Measurements from ENCODE around the gene GLI3. TPM values are rescaled to one million over a fixed set of nuclear protein-coding genes. Genes with fewer than 3 reads are reported as not detected.

The GLI3 gene
- total RNA-seq, 1 donor from 2014 or later, result 32.0 TPM

- peak; percentile 14 for DNase-seq (ENCODE audit: low spot score)
- H4K20me1 ChIP-seq (ENCODE audit: low read depth), result peaks cover 90% of the 10 kb centered on the region
- Mint-ChIP-seq H3K36me3 (peaks cover 13% of the 10 kb centered on the region), H3K4me3 (peak overlapping the region; percentile 99), H3K27ac (peak overlapping the region; percentile 86), H3K9me3 (no peaks in the 10 kb centered on the region), H3K27me3 (ENCODE audit: insufficient read depth, low read depth) (no peaks in the 10 kb centered on the region), H3K4me1 (peaks cover 76% of the 10 kb centered on the region)
- H2AFZ ChIP-seq (replicated peaks), result no peak overlapping the region
- peak overlapping the region; percentile 86 for H3K4me2 ChIP-seq
- H3K27ac ChIP-seq, result peak overlapping the region; percentile 34
- peak overlapping the region; percentile 99 for H3K4me3 ChIP-seq
- no peaks in the 10 kb centered on the region for H3K9me3 ChIP-seq (ENCODE audit: low read depth)
- no peak for TF ChIP-seq EZH2phosphoT487 (IDR thresholded peaks at IDR 0.05)
- TF ChIP-seq EZH2 (IDR thresholded peaks at IDR 0.05), result no peak
- TF ChIP-seq, protein P1, sequence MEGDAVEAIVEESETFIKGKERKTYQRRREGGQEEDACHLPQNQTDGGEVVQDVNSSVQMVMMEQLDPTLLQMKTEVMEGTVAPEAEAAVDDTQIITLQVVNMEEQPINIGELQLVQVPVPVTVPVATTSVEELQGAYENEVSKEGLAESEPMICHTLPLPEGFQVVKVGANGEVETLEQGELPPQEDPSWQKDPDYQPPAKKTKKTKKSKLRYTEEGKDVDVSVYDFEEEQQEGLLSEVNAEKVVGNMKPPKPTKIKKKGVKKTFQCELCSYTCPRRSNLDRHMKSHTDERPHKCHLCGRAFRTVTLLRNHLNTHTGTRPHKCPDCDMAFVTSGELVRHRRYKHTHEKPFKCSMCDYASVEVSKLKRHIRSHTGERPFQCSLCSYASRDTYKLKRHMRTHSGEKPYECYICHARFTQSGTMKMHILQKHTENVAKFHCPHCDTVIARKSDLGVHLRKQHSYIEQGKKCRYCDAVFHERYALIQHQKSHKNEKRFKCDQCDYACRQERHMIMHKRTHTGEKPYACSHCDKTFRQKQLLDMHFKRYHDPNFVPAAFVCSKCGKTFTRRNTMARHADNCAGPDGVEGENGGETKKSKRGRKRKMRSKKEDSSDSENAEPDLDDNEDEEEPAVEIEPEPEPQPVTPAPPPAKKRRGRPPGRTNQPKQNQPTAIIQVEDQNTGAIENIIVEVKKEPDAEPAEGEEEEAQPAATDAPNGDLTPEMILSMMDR (IDR thresholded peaks at IDR 0.05), result no peak
- no peaks in the 10 kb centered on the region for H3K36me3 ChIP-seq
- H3K9ac ChIP-seq, result no peak overlapping the region
- H3K27me3 ChIP-seq, result no peaks in the 10 kb centered on the region
- peaks cover 85% of the 10 kb centered on the region for H3K4me1 ChIP-seq
- H3K79me2 ChIP-seq (ENCODE audit: low read depth), result peaks cover 100% of the 10 kb centered on the region
- peaks cover 74% of the 10 kb centered on the region for H3F3A ChIP-seq (ENCODE audit: low read depth)
Observed at GRCh38 chr7:42231043-42231787, 5.8 kb downstream of the GLI3 start.

GRCh38 chr7:42227936-42228591 lies 8.9 kb downstream of the GLI3 start:
- Histone ChIP-seq H3K4me3 (peak overlapping the region; percentile 41), H3K9me3 (ENCODE audit: low read depth) (no peaks in the 10 kb centered on the region), H4K20me1 (ENCODE audit: low read depth) (peaks cover 89% of the 10 kb centered on the region), H3K27me3 (no peaks in the 10 kb centered on the region), H2AFZ (replicated peaks) (no peak overlapping the region), H3K9ac (peak overlapping the region; percentile 2), H3K27ac (peak overlapping the region; percentile 94), H3K4me1 (peaks cover 97% of the 10 kb centered on the region), H3K79me2 (ENCODE audit: low read depth) (peaks cover 100% of the 10 kb centered on the region), H3K36me3 (no peaks in the 10 kb centered on the region), H3F3A (ENCODE audit: low read depth) (peaks cover 83% of the 10 kb centered on the region), H3K4me2 (peak overlapping the region; percentile 86)
- Mint-ChIP-seq H3K27ac (peak overlapping the region; percentile 95), H3K4me1 (peaks cover 93% of the 10 kb centered on the region), H3K9me3 (no peaks in the 10 kb centered on the region), H3K4me3 (peak overlapping the region; percentile 77), H3K36me3 (peaks cover 14% of the 10 kb centered on the region), H3K27me3 (ENCODE audit: insufficient read depth, low read depth) (no peaks in the 10 kb centered on the region)
- TF ChIP-seq, protein P1 (IDR thresholded peaks at IDR 0.05), result no peak
- no peak for TF ChIP-seq EZH2 (IDR thresholded peaks at IDR 0.05)
- no peak for TF ChIP-seq EZH2phosphoT487 (IDR thresholded peaks at IDR 0.05)
- DNase-seq (ENCODE audit: low spot score), result peak; percentile 74

DNA sequence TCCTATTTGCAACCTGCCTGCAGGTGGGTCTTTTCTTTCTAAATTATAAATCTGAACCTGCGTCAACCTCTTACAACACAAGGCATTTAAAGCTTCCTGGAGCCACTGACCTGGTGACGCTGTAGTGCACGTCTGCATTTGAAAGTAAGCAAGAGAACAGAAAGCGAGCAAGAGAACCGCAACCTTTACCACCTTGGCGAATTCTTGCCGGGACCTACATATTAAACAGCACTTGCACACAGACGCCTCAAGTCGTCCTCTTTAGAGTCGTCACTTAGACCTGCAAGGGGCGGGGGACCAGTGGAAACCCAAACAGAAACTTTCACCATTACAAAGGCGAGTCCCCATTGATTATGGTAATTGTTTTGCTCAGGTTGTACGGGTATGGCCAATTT lies 9.5 kb downstream of the GLI3 start:
- Histone ChIP-seq H3K4me3 (peak overlapping the region; percentile 41), H3K9ac (no peak overlapping the region), H3K27ac (peak overlapping the region; percentile 94), H3K79me2 (ENCODE audit: low read depth) (peaks cover 100% of the 10 kb centered on the region), H3K36me3 (no peaks in the 10 kb centered on the region), H3K9me3 (ENCODE audit: low read depth) (no peaks in the 10 kb centered on the region), H3K27me3 (no peaks in the 10 kb centered on the region), H3K4me2 (peak overlapping the region; percentile 86), H4K20me1 (ENCODE audit: low read depth) (peaks cover 88% of the 10 kb centered on the region), H3F3A (ENCODE audit: low read depth) (peaks cover 83% of the 10 kb centered on the region), H3K4me1 (peaks cover 97% of the 10 kb centered on the region), H2AFZ (replicated peaks) (no peak overlapping the region)
- peak; percentile 78 for DNase-seq (ENCODE audit: low spot score)
- TF ChIP-seq EZH2 (IDR thresholded peaks at IDR 0.05), result peak; percentile 30
- TF ChIP-seq EZH2phosphoT487 (IDR thresholded peaks at IDR 0.05), result no peak
- TF ChIP-seq, protein P1 (IDR thresholded peaks at IDR 0.05), result no peak
- no peaks in the 10 kb centered on the region for H3K9me3 Mint-ChIP-seq
- H3K27ac Mint-ChIP-seq, result peak overlapping the region; percentile 89
- H3K4me3 Mint-ChIP-seq, result peak overlapping the region; percentile 77
- no peaks in the 10 kb centered on the region for H3K27me3 Mint-ChIP-seq (ENCODE audit: insufficient read depth, low read depth)
- peaks cover 93% of the 10 kb centered on the region for H3K4me1 Mint-ChIP-seq
- H3K36me3 Mint-ChIP-seq, result peaks cover 14% of the 10 kb centered on the region

Data from neural progenitor cell (in vitro differentiated cells).